IMR-90 (cell line): ENCODE results near the gene SDHB. TPM values are rescaled to one million over a fixed set of nuclear protein-coding genes. Genes with fewer than 3 reads are reported as not detected.

Source experiments
- ATAC-seq: fragments of 200-7000 bp; cut with Tn5 transposase; 2 replicates; pipeline ENCODE4 v1.9.1; 2020; ENCODE audit warnings: low read depth, mild to moderate bottlenecking, moderate library complexity
- BruUV-seq: library from RNA; stranded (reverse); fragments of 400-500 nt; replicated peaks from 2 replicates; lab custom pipeline; 2021; lab: Mats Ljungman, UMichigan
- CTCF ChIA-PET: fragments of 300-600 bp; formaldehyde crosslinking; extraction: SDS; loops from one replicate; lab custom pipeline; 2021; ENCODE audit warnings: antibody characterized with exemption; lab: Yijun Ruan, JAX
- POLR2A ChIA-PET: fragments of 300-600 bp; sonication (Branson Sonifier 250); formaldehyde crosslinking; loops from one replicate; lab custom pipeline; 2022; ENCODE audit warnings: antibody characterized with exemption; ENCODE audit not compliant: unreplicated experiment; lab: Charles Lee
- DNase-seq: peaks from one replicate; pipeline ENCODE4 v3.0.0; 2013
- H2AFZ ChIP-seq: replicated peaks from 2 replicates; pipeline ENCODE3; 2013; ENCODE audit warnings: low read length, mild to moderate bottlenecking; ENCODE audit not compliant: poor library complexity
- H2AK5ac ChIP-seq: 2 replicates; pipeline ENCODE4 v1.6.1; 2013; ENCODE audit warnings: low read depth, low read length, inconsistent platforms
- H2AK9ac ChIP-seq: replicated peaks from 2 replicates; pipeline ENCODE3; 2013; ENCODE audit warnings: mild to moderate bottlenecking, low read depth, low read length, moderate library complexity; ENCODE audit not compliant: poor library complexity
- H2BK120ac ChIP-seq: 2 replicates; pipeline ENCODE4 v1.6.1; 2013; ENCODE audit warnings: low read depth, low read length, inconsistent platforms
- H2BK15ac ChIP-seq: 3 replicates; pipeline ENCODE4 v1.6.1; 2013; ENCODE audit warnings: low read depth, low read length, inconsistent platforms
- H2BK20ac ChIP-seq: 2 replicates; pipeline ENCODE4 v1.6.1; 2013; ENCODE audit warnings: low read depth, mild to moderate bottlenecking, inconsistent platforms, low read length, moderate library complexity
- H2BK5ac ChIP-seq: 2 replicates; pipeline ENCODE4 v1.6.1; 2013; ENCODE audit warnings: mild to moderate bottlenecking, low read depth, low read length, inconsistent platforms; ENCODE audit not compliant: poor library complexity, severe bottlenecking
- H3K14ac ChIP-seq: replicated peaks from 2 replicates; pipeline ENCODE4 v1.6.1; 2013; ENCODE audit warnings: low read depth, low read length, inconsistent platforms
- H3K18ac ChIP-seq: 2 replicates; pipeline ENCODE4 v1.6.1; 2013; ENCODE audit warnings: low read depth, low read length, control low read depth
- H3K23ac ChIP-seq: 2 replicates; pipeline ENCODE4 v1.6.1; 2013; ENCODE audit warnings: low read depth, low read length, inconsistent platforms
- H3K27ac ChIP-seq: 2 replicates; pipeline ENCODE4 v1.5.1; 2013; ENCODE audit warnings: mild to moderate bottlenecking, control low read depth, low read length; ENCODE audit not compliant: insufficient read depth
- H3K27me3 ChIP-seq: 2 replicates; pipeline ENCODE4 v1.6.1; 2013; ENCODE audit warnings: low read length; ENCODE audit not compliant: control insufficient read depth, insufficient read depth
- H3K36me3 ChIP-seq: 2 replicates; pipeline ENCODE4 v1.6.1; 2013; ENCODE audit warnings: low read length, mixed read lengths; ENCODE audit not compliant: control insufficient read depth, insufficient read depth
- H3K4ac ChIP-seq: 2 replicates; pipeline ENCODE4 v1.6.1; 2013; ENCODE audit warnings: low read depth, low read length, inconsistent platforms
- H3K4me1 ChIP-seq: 2 replicates; pipeline ENCODE4 v1.6.1; 2013; ENCODE audit warnings: low read length, mixed read lengths; ENCODE audit not compliant: control insufficient read depth, insufficient read depth
- H3K4me2 ChIP-seq: 2 replicates; pipeline ENCODE4 v1.6.1; 2013; ENCODE audit warnings: low read depth, mild to moderate bottlenecking, control low read depth, low read length, moderate library complexity
- H3K4me3 ChIP-seq: 2 replicates; pipeline ENCODE4 v1.5.1; 2013; ENCODE audit warnings: low read depth, mild to moderate bottlenecking, control low read depth, low read length, moderate library complexity; ENCODE audit not compliant: insufficient read depth
- H3K56ac ChIP-seq: 2 replicates; pipeline ENCODE4 v1.6.1; 2013; ENCODE audit warnings: low read length, inconsistent platforms; ENCODE audit not compliant: insufficient read depth; ENCODE audit errors: extremely low read depth
- H3K79me1 ChIP-seq, 2 experiments: 2 replicates each; pipeline ENCODE4 v1.6.1; 2013; ENCODE audit warnings: low read length in 2 of 2, inconsistent platforms in 1 of 2, low read depth in 1 of 2
- H3K9ac ChIP-seq: 2 replicates; pipeline ENCODE4 v1.6.1; 2013; ENCODE audit warnings: low read depth, low read length, control low read depth
- H3K9me1 ChIP-seq: 2 replicates; pipeline ENCODE4 v1.6.1; 2013; ENCODE audit warnings: low read length, inconsistent platforms; ENCODE audit not compliant: insufficient read depth
- H3K9me3 ChIP-seq: 2 replicates; pipeline ENCODE4 v1.6.1; 2013; ENCODE audit warnings: low read length; ENCODE audit not compliant: control insufficient read depth, insufficient read depth
- H4K20me1 ChIP-seq: 2 replicates; pipeline ENCODE4 v1.6.1; 2013; ENCODE audit warnings: low read length, inconsistent platforms; ENCODE audit not compliant: insufficient read depth
- H4K5ac ChIP-seq: 2 replicates; pipeline ENCODE4 v1.6.1; 2013; ENCODE audit warnings: mild to moderate bottlenecking, low read depth, low read length, control low read depth
- H4K8ac ChIP-seq, 2 experiments: 2 replicates each; pipeline ENCODE4 v1.6.1; 2013; ENCODE audit warnings: low read depth in 2 of 2, low read length in 2 of 2, control low read depth in 1 of 2, inconsistent platforms in 1 of 2
- H4K91ac ChIP-seq: 2 replicates; pipeline ENCODE4 v1.6.1; 2013; ENCODE audit warnings: low read depth, low read length, inconsistent platforms; ENCODE audit not compliant: insufficient read depth
- CTCF ChIP-seq: conservative IDR thresholded peaks from 2 replicates; pipeline ENCODE4 v1.5.1; 2012; ENCODE audit warnings: mild to moderate bottlenecking, low read depth, low read length, improper control_type of control experiment
- MAFK ChIP-seq: IDR thresholded peaks from 2 replicates; pipeline ENCODE4 v1.6.1; 2012; ENCODE audit warnings: low read depth, low read length, improper control_type of control experiment
- MAZ ChIP-seq: IDR thresholded peaks from 2 replicates; pipeline ENCODE4 v1.6.1; 2012; ENCODE audit warnings: low read depth, mild to moderate bottlenecking, low read length, improper control_type of control experiment, moderate library complexity, borderline replicate concordance
- MXI1 ChIP-seq: IDR thresholded peaks from 2 replicates; pipeline ENCODE4 v1.6.1; 2012; ENCODE audit warnings: low read depth, mild to moderate bottlenecking, low read length, moderate library complexity, borderline replicate concordance
- WGBS, 2 experiments: methylation state at CpG; one replicate each; pipeline versions ENCODE4 v1.1.5 to v1.1.7; 2013; ENCODE audit warnings: missing lambda C conversion rate in 2 of 2; ENCODE audit not compliant: insufficient read length in 1 of 2; ENCODE audit errors: extremely low coverage in 2 of 2; 5-methylcytosine and 5-hydroxymethylcytosine counted together
- dilution Hi-C: fragments of 300-500 bp; cut with HindIII; formaldehyde crosslinking; loops from one replicate; pipeline ENCODE4 v1.14.3; 2018; ENCODE audit warnings: low sequenced_read_pairs; ENCODE audit not compliant: unreplicated experiment
- in situ Hi-C: fragments of 300-500 bp; cut with MboI; formaldehyde crosslinking; loops from 3 replicates; pipeline ENCODE4 v1.14.3; 2019; ENCODE audit warnings: low sequenced_read_pairs, inconsistent platforms, mixed read lengths
- intact Hi-C: fragments of 100-400 bp; cut with micrococcal nuclease; formaldehyde crosslinking; loops from 2 replicates; pipeline ENCODE4 v1.10.0; 2022
- polyA plus RNA-seq, 3 experiments: library from polyadenylated mRNA; depleted of rRNA; stranded (reverse); fragments of >200 nt; gene quantifications; 2 replicates each; pipeline ENCODE4 v1.2.3, GENCODE V29; 2012; ENCODE audit warnings: low replicate concordance in 1 of 3
- total RNA-seq: library from RNA; depleted of rRNA; stranded (reverse); fragments of >200 nt; gene quantifications from 2 replicates; pipeline ENCODE4 v1.2.3, GENCODE V29; 2012

SDHB gene
- total and polyA plus RNA-seq, 2 of the 4 experiments (the other 2 are of a cell fraction) = 122 to 206 TPM

- no peak overlapping the region for H3K56ac ChIP-seq
- H3K4me2 ChIP-seq = no peak overlapping the region
- H3K18ac ChIP-seq = no peak overlapping the region
- DNase-seq (no peak), ATAC-seq (no peak)
- TF ChIP-seq MXI1 (no peak), MAFK (no peak), MAZ (no peak), CTCF (no peak)
- H2BK120ac ChIP-seq = no peak overlapping the region
- no peak overlapping the region for H2AFZ ChIP-seq
- H2BK15ac ChIP-seq = no peak overlapping the region
- H2AK5ac ChIP-seq = no peak overlapping the region
- peaks cover 26% of the 10 kb centered on the region for H3K36me3 ChIP-seq
- H3K9ac ChIP-seq = no peak overlapping the region
- WGBS, 2 experiments = 100% methylated on average over 1 of the region's 5 CpGs; no CpG with 5 or more reads in 1 of the 2 experiments
- no peak overlapping the region for H4K91ac ChIP-seq
- no peak overlapping the region for H2AK9ac ChIP-seq
- peaks cover 29 to 38% of the 10 kb centered on the region in 2 experiments for H3K79me1 ChIP-seq
- no peak overlapping the region for H3K27ac ChIP-seq
- H4K5ac ChIP-seq = no peak overlapping the region
- no peak overlapping the region for H3K23ac ChIP-seq
- ChIA-PET CTCF (no interaction called here), POLR2A (no interaction called here)
- no peak overlapping the region for H4K8ac ChIP-seq
- H3K9me1 ChIP-seq = no peaks in the 10 kb centered on the region
- dilution Hi-C loops (no loop called here), in situ Hi-C loops (loop anchor here (25.0 kb wide), 1 partner anchor 431 kb away; the partner anchor contains the start of gene NBPF1), intact Hi-C loops (no loop called here)
- no TSS peak for BruUV-seq
- H3K27me3 ChIP-seq = no peaks in the 10 kb centered on the region
- no peak overlapping the region for H3K14ac ChIP-seq
- no peaks in the 10 kb centered on the region for H3K9me3 ChIP-seq
- no peak overlapping the region for H3K4me3 ChIP-seq
- H3K4ac ChIP-seq = no peak overlapping the region
- no peaks in the 10 kb centered on the region for H3K4me1 ChIP-seq
- no peak overlapping the region for H2BK20ac ChIP-seq
- peaks cover 18% of the 10 kb centered on the region; the same call in 1 of the 2 replicates for H4K20me1 ChIP-seq
- H2BK5ac ChIP-seq = no peak overlapping the region
Measured at GRCh38 chr1:17043676-17044075, 10.2 kb downstream of the SDHB start.
